ENCODE measurements around the gene KIF5A.
"Not testable (repeated sequence)": the region's sequence is repeated elsewhere in the genome, so short reads cannot be mapped to it uniquely, and the experiment has no call there.

Gene KIF5A

GRCh38 chr12:57560516-57560915, 10.7 kb downstream of the KIF5A start:
- Histone ChIP-seq H3K27me3 (ENCODE audit: control insufficient read depth, insufficient read depth, low read length) (no peaks in the 10 kb centered on the region), H3K4me3 (ENCODE audit: low read length) (no peak overlapping the region), H3K27ac (ENCODE audit: low read length) (no peak overlapping the region), H3K36me3 (ENCODE audit: control insufficient read depth, insufficient read depth, low read length) (peaks cover 3% of the 10 kb centered on the region; the same call in 1 of the 2 replicates), H3K9me3 (ENCODE audit: control insufficient read depth, insufficient read depth, low read length) (no peaks in the 10 kb centered on the region), H3K4me1 (ENCODE audit: control insufficient read depth, insufficient read depth, low read length) (peaks cover 2% of the 10 kb centered on the region; the same call in 1 of the 2 replicates)
- no CpG with 5 or more reads among the region's 2 CpGs for WGBS (ENCODE audit: insufficient coverage, insufficient read length)
- no peak for DNase-seq (ENCODE audit: low read depth, low spot score)

DNA sequence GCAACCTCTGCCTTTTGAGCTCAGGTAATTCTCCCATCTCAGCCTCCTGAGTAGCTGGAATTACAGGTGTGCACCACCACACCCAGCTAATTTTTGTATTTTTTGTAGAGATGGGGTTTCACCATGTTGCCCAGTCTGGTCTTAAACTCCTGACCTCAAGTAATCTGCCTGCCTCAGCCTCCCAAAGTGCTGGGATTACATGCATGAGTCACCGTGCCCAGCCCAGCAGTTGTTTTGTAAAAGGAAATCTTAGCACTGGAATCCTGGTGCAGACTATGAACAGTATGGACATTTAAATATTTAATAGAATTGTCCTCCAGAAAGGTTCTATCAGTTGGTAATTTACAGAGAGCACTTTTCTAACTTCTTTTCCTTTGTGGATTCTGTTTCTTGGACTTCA, 11.3 kb downstream of the KIF5A start:
- no CpG with 5 or more reads among the region's 1 CpG for WGBS (ENCODE audit: insufficient coverage, insufficient read length)
- not testable (repeated sequence) for H3K36me3 ChIP-seq (ENCODE audit: control insufficient read depth, insufficient read depth, low read length); H3K9me3 ChIP-seq (ENCODE audit: control insufficient read depth, insufficient read depth, low read length); H3K4me3 ChIP-seq (ENCODE audit: low read length); DNase-seq (ENCODE audit: low read depth, low spot score); H3K4me1 ChIP-seq (ENCODE audit: control insufficient read depth, insufficient read depth, low read length); H3K27ac ChIP-seq (ENCODE audit: low read length); H3K27me3 ChIP-seq (ENCODE audit: control insufficient read depth, insufficient read depth, low read length)

DNA sequence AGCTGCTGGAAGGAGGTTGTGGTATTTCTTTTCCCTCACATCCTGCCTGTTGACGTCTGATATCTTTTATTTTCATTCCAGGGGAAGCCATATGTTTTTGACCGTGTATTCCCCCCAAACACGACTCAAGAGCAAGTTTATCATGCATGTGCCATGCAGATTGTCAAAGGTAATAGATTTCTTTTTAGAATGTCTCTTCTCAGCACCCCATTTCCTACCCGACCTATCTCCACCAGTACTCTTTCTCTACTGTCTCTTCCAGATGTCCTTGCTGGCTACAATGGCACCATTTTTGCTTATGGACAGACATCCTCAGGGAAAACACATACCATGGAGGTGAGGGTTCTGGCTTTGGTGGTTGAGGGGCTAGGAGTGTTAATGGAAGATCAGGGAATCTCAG, 13.5 kb downstream of the KIF5A start:
- H3K27me3 ChIP-seq (ENCODE audit: control insufficient read depth, insufficient read depth, low read length): no peaks in the 10 kb centered on the region
- peaks cover 3% of the 10 kb centered on the region; the same call in 1 of the 2 replicates for H3K36me3 ChIP-seq (ENCODE audit: control insufficient read depth, insufficient read depth, low read length)
- no peak overlapping the region for H3K27ac ChIP-seq (ENCODE audit: low read length)
- no peaks in the 10 kb centered on the region for H3K9me3 ChIP-seq (ENCODE audit: control insufficient read depth, insufficient read depth, low read length)
- no peaks in the 10 kb centered on the region for H3K4me1 ChIP-seq (ENCODE audit: control insufficient read depth, insufficient read depth, low read length)
- no peak overlapping the region for H3K4me3 ChIP-seq (ENCODE audit: low read length)
- WGBS (ENCODE audit: insufficient coverage, insufficient read length): no CpG with 5 or more reads among the region's 4 CpGs
- no peak for DNase-seq (ENCODE audit: low read depth, low spot score)

DNA sequence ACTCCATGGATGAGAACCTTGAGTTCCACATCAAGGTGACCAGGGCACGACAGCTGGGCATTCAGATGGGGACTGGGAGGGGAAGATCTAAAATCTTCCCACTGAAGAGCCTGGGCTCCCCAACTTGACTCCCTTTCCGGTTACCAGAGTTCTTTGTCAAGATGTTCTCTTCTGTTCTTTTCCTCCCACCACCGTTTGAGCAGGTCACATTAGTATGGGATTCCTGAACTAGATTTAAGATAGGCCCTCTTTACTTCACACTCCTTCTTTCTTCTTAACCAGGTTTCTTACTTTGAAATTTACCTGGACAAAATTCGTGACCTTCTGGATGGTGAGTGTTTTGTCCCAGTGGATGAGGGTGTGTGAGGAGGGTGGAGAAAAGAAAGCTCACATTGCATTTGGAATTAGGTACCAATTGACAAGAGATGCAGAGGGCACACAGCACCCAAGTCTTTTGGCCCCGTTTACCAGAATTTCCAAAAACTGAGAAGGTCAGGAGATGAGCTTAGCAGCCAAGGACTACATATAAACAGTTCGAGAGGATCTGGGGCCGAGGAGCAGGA, 14.4 kb downstream of the KIF5A start:
- Histone ChIP-seq H3K4me1 (ENCODE audit: control insufficient read depth, insufficient read depth, low read length) (no peaks in the 10 kb centered on the region), H3K9me3 (ENCODE audit: control insufficient read depth, insufficient read depth, low read length) (no peaks in the 10 kb centered on the region), H3K36me3 (ENCODE audit: control insufficient read depth, insufficient read depth, low read length) (peaks cover 6% of the 10 kb centered on the region), H3K4me3 (ENCODE audit: low read length) (no peak overlapping the region), H3K27me3 (ENCODE audit: control insufficient read depth, insufficient read depth, low read length) (no peaks in the 10 kb centered on the region), H3K27ac (ENCODE audit: low read length) (no peak overlapping the region)
- WGBS (ENCODE audit: insufficient coverage, insufficient read length): no CpG with 5 or more reads among the region's 7 CpGs
- no peak for DNase-seq (ENCODE audit: low read depth, low spot score)

- WGBS (ENCODE audit: insufficient coverage, insufficient read length): no CpG with 5 or more reads among the region's 6 CpGs
- Histone ChIP-seq H3K4me1 (ENCODE audit: control insufficient read depth, insufficient read depth, low read length) (no peaks in the 10 kb centered on the region), H3K27ac (ENCODE audit: low read length) (no peak overlapping the region), H3K36me3 (ENCODE audit: control insufficient read depth, insufficient read depth, low read length) (peaks cover 23% of the 10 kb centered on the region), H3K4me3 (ENCODE audit: low read length) (no peak overlapping the region), H3K9me3 (ENCODE audit: control insufficient read depth, insufficient read depth, low read length) (no peaks in the 10 kb centered on the region), H3K27me3 (ENCODE audit: control insufficient read depth, insufficient read depth, low read length) (no peaks in the 10 kb centered on the region)
- no peak for DNase-seq (ENCODE audit: low read depth, low spot score)
These were observed 19.0 kb downstream of the KIF5A start for GRCh38 chr12:57568838-57569237.

DNA sequence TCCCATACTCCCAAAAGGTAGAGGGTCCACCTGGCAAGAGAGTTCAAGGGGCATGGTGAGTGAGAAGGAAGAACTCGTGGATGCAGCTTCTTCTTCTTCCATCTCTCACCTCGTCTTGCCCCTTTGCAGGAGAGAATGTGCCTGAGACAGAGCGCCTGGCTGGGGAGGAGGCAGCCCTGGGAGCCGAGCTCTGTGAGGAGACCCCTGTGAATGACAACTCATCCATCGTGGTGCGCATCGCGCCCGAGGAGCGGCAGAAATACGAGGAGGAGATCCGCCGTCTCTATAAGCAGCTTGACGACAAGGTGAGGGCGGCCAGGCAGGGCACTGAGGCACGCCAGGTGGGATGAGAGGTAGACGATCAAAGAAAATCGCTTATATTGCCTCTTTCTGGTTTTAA, 20.0 kb downstream of the KIF5A start:
- WGBS (ENCODE audit: insufficient coverage, insufficient read length): no CpG with 5 or more reads among the region's 18 CpGs
- no peaks in the 10 kb centered on the region for H3K27me3 ChIP-seq (ENCODE audit: control insufficient read depth, insufficient read depth, low read length)
- no peak for DNase-seq (ENCODE audit: low read depth, low spot score)
- no peaks in the 10 kb centered on the region for H3K9me3 ChIP-seq (ENCODE audit: control insufficient read depth, insufficient read depth, low read length)
- H3K4me1 ChIP-seq (ENCODE audit: control insufficient read depth, insufficient read depth, low read length): no peaks in the 10 kb centered on the region
- no peak overlapping the region for H3K27ac ChIP-seq (ENCODE audit: low read length)
- H3K4me3 ChIP-seq (ENCODE audit: low read length): no peak overlapping the region
- peaks cover 21% of the 10 kb centered on the region for H3K36me3 ChIP-seq (ENCODE audit: control insufficient read depth, insufficient read depth, low read length)

DNA sequence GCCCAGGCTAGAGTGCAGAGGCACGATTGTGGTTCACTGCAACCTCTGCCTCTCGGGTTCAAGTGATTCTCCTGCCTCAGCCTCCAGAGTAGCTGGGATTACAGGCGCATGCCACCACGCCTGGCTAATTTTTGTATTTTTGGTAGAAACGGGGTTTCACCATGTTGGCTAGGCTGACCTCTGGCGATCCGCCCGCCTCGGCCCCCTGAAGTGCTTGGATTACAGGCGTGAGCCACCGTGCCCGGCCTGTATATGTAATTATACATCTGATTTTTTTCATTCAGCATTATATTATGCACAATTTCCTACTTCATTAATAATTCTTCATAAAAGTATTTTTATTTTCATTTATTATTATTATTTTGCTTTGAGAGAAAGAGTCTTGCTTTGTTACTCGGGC, 20.6 kb downstream of the KIF5A start:
- H3K36me3 ChIP-seq (ENCODE audit: control insufficient read depth, insufficient read depth, low read length): peaks cover 21% of the 10 kb centered on the region
- not testable (repeated sequence) for H3K9me3 ChIP-seq (ENCODE audit: control insufficient read depth, insufficient read depth, low read length); H3K27me3 ChIP-seq (ENCODE audit: control insufficient read depth, insufficient read depth, low read length); H3K4me3 ChIP-seq (ENCODE audit: low read length); DNase-seq (ENCODE audit: low read depth, low spot score); H3K27ac ChIP-seq (ENCODE audit: low read length); H3K4me1 ChIP-seq (ENCODE audit: control insufficient read depth, insufficient read depth, low read length)
- WGBS (ENCODE audit: insufficient coverage, insufficient read length): no CpG with 5 or more reads among the region's 13 CpGs

- peaks cover 29% of the 10 kb centered on the region for H3K36me3 ChIP-seq (ENCODE audit: control insufficient read depth, insufficient read depth, low read length)
These were observed 22.3 kb downstream of the KIF5A start for GRCh38 chr12:57571926-57572762.

GRCh38 chr12:57574795-57575194, 25.0 kb downstream of the KIF5A start:
- Histone ChIP-seq H3K4me1 (ENCODE audit: control insufficient read depth, insufficient read depth, low read length) (no peaks in the 10 kb centered on the region), H3K27ac (ENCODE audit: low read length) (no peak overlapping the region), H3K27me3 (ENCODE audit: control insufficient read depth, insufficient read depth, low read length) (no peaks in the 10 kb centered on the region), H3K4me3 (ENCODE audit: low read length) (no peak overlapping the region), H3K9me3 (ENCODE audit: control insufficient read depth, insufficient read depth, low read length) (no peaks in the 10 kb centered on the region), H3K36me3 (ENCODE audit: control insufficient read depth, insufficient read depth, low read length) (peaks cover 21% of the 10 kb centered on the region)
- DNase-seq (ENCODE audit: low read depth, low spot score): no peak
- WGBS (ENCODE audit: insufficient coverage, insufficient read length): no CpG with 5 or more reads among the region's 10 CpGs

More at GRCh38 chr12:57571926-57572762, 22.3 kb downstream of the KIF5A start:
- no peak for DNase-seq (ENCODE audit: low read depth, low spot score)
- no peak overlapping the region for H3K4me3 ChIP-seq (ENCODE audit: low read length)
- no peaks in the 10 kb centered on the region for H3K4me1 ChIP-seq (ENCODE audit: control insufficient read depth, insufficient read depth, low read length)
- H3K9me3 ChIP-seq (ENCODE audit: control insufficient read depth, insufficient read depth, low read length): no peaks in the 10 kb centered on the region
- WGBS (ENCODE audit: insufficient coverage, insufficient read length): no CpG with 5 or more reads among the region's 12 CpGs
- no peak overlapping the region for H3K27ac ChIP-seq (ENCODE audit: low read length)
- H3K27me3 ChIP-seq (ENCODE audit: control insufficient read depth, insufficient read depth, low read length): no peaks in the 10 kb centered on the region

GRCh38 chr12:57575771-57576612, 26.1 kb downstream of the KIF5A start:
- Histone ChIP-seq H3K4me1 (ENCODE audit: control insufficient read depth, insufficient read depth, low read length) (no peaks in the 10 kb centered on the region), H3K27ac (ENCODE audit: low read length) (no peak overlapping the region), H3K27me3 (ENCODE audit: control insufficient read depth, insufficient read depth, low read length) (no peaks in the 10 kb centered on the region), H3K9me3 (ENCODE audit: control insufficient read depth, insufficient read depth, low read length) (no peaks in the 10 kb centered on the region), H3K36me3 (ENCODE audit: control insufficient read depth, insufficient read depth, low read length) (peaks cover 18% of the 10 kb centered on the region; the same call in 1 of the 2 replicates), H3K4me3 (ENCODE audit: low read length) (no peak overlapping the region)
- DNase-seq (ENCODE audit: low read depth, low spot score): no peak
- WGBS (ENCODE audit: insufficient coverage, insufficient read length): no CpG with 5 or more reads among the region's 12 CpGs
